ENCODE results near the gene RPH3AL.

The RPH3AL gene

GRCh38 chr17:353213-353837 lies 718 bp upstream of the RPH3AL start:
- no peak for DNase-seq (ENCODE audit: low spot score)

- DNase-seq (ENCODE audit: low spot score): no peak
Observed at GRCh38 chr17:351875-352420, 659 bp downstream of the RPH3AL start.

- no peak for DNase-seq (ENCODE audit: low spot score)
Observed at GRCh38 chr17:351449-351738, 1.2 kb downstream of the RPH3AL start.

- peak; percentile 79 for DNase-seq (ENCODE audit: low spot score)
Observed at GRCh38 chr17:350706-351448, 1.7 kb downstream of the RPH3AL start.

GRCh38 chr17:349666-350065 lies 2.9 kb downstream of the RPH3AL start:
- DNase-seq (ENCODE audit: low spot score): no peak

- DNase-seq (ENCODE audit: low spot score): no peak
Observed at GRCh38 chr17:348692-349425, 3.7 kb downstream of the RPH3AL start.

DNA sequence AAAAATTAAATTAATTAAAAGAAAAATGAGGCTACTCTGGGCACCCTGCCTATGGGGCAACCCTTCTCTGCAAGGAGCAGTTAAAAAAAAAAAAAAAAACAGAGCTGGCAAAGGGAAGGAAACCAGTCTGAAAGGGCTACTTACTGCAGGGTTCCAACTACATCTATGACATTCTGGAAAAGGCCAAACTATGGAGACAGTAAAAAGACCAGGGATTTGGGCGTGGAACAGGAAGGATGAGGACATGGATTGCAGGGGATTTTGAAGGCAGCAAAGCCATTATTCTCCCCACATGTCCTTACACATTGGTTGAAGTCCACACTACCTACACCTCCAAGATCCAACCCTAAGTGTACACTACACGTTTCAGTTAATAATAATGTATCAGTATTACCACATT lies 4.6 kb downstream of the RPH3AL start:
- no peak for DNase-seq (ENCODE audit: low spot score)

DNA sequence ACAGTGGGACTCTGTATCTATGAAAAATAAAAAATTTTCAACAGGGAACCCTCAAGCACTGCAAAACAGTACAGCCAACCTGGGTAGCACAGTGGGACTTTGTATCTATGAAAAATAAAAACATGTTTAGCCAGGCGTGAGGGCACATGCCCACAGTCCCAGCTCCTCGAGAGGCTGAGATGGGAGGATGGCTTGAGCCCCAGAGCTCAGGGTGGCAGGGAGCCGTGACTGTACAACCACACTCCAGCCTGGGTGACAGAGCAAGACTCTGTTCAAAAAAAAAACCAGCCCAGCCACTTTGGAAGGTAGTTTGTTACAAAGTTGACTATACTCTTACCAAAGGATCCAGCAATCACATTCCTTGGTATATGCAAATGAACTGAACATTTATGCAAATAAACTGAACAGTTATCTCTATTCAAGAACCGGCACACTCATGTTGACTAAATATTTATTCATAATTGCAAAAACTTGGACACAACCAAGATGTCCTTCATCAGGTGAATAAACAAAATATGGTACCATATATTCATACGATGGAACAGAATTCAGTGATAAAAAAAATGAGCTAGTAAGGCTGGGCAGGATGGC lies 5.2 kb downstream of the RPH3AL start:
- DNase-seq (ENCODE audit: low spot score): no peak

- DNase-seq (ENCODE audit: low spot score): no peak
Observed at GRCh38 chr17:345992-346785, 6.4 kb downstream of the RPH3AL start.

DNA sequence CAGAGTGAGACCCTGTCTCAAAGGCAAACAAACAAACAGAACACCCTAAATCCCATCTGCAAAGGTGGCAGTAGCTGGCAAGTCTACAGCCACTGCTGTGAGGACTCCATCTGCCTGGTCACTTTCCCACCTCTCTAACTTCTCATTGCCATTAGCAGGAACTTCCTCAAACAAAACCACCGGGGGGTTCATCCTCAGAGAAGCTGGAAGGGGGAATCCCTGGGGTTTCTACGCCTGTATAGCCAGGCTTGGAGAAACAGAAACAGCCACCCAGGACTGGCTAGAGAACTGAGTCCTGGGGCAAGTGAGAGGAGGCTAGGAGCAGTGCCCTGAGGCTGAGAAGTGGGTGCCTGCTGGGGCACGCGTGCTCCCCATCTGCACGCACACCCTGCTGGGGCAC lies 7.3 kb downstream of the RPH3AL start:
- no peak for DNase-seq (ENCODE audit: low spot score)

DNA sequence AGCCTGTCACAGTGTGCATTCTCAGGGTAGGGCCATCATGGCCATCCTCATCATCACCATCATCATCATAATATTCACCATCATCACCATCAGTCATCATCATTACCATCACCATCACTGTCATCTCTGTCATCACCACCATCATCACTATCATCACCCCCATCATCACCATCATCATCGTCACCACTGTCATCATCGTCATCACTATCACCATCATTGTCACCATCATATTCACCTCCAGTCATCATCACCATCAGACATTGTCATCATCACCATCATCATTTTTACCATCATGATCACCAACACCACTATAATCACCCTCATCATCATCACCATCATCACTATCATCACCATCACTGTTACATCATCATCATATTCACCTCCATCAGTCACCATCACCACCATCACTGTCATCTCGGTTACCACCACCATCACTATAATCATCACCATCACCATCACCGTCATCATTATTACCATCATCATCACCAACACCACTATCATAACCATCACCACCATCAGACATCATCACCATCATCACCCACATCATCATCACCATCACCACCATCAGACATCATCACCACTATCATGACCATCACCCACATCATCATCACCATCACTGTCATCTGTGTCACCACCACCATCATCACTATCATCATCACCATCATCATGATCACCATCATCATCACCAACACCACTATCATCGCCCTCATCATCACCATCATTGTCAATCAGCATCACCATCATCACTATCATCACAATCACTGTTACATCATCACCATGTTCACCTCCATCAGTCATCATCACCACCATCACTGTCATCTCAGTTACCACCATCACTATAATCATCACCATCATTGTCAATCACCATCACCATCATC lies 8.5 kb downstream of the RPH3AL start:
- no peak for DNase-seq (ENCODE audit: low spot score)

GRCh38 chr17:343211-343610 lies 9.4 kb downstream of the RPH3AL start:
- no peak for DNase-seq (ENCODE audit: low spot score)

DNA sequence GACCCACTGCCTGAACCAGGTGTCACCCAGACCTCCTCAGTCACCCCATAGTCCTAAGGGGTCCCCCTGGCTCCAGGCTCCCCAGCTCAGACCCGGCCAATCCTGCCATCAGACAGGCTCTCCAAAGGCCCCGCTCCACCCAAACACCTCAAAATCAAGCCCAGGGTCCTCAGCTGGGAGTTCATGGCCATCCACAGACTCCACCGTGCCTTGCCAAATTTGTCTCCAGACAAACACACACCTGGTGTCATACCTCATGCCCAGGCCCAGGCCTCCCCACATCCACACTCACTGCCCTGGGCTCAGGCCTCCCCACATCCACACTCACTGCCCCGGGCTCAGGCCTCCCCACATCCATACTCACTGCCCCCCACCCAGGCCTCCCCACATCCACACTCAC lies 12.5 kb downstream of the RPH3AL start:
- DNase-seq (ENCODE audit: low spot score): no peak

DNA sequence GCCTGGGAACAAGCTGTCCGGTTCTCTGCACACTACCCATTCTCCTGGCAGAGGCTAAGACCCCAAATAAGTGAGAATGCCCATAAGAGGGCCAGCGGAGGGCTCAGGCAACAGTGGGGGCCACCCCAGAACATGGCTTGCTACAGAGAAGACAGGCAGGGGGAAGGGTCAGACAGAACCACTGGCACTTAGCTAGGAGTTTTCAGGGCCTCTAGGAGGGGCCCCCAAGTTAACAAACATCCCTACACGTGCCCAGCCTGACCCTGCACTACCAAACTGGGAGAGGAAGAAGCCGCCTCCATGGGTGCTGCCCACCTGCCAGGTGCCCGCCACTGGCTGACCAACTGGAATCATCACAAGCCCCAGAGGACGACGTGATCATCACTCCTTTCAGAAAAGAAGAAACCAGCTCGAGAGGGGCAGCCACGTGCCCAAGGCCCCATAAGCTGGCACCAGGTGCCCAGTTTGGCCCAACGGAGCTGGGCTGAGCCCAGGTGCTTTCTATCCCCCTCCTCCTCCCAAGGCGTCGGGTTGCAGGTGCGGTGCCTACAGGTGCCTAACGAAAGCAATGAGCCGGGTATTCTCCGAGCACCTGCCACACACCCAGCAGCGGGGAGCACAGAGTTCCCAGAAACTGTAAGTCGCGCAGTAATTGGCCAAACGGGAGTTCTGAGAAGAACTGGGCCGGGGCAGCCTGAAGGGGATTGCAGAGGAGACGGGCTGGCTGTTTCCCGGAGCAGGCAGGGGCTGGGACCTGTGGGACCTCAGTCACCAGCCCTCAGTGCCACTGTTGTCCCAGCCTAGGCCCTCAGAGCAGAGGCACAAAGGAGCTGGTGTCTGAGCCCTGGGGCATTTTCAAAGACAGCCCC lies 13.2 kb downstream of the RPH3AL start:
- DNase-seq (ENCODE audit: low spot score): no peak

- no peak for DNase-seq (ENCODE audit: low spot score)
Observed at GRCh38 chr17:338442-339192, 14.0 kb downstream of the RPH3AL start.

GRCh38 chr17:337866-338265 lies 14.7 kb downstream of the RPH3AL start:
- peak; percentile 37 for DNase-seq (ENCODE audit: low spot score)

GRCh38 chr17:337453-337852 lies 15.2 kb downstream of the RPH3AL start:
- DNase-seq (ENCODE audit: low spot score): no peak

GRCh38 chr17:337022-337420 lies 15.6 kb downstream of the RPH3AL start:
- no peak for DNase-seq (ENCODE audit: low spot score)
